OCI-LY7 (cell line): ENCODE results near the gene PLVAP. TPM values are rescaled to one million over a fixed set of nuclear protein-coding genes. Genes with fewer than 3 reads are reported as not detected.

Source experiments
- BruUV-seq: library from RNA; stranded (reverse); fragments of 400-500 nt; replicated peaks from 2 replicates; lab custom pipeline; 2021; lab: Mats Ljungman, UMichigan
- CTCF ChIA-PET: fragments of 300-600 bp; sonication (Branson Sonifier 250); formaldehyde crosslinking; loops from one replicate; lab custom pipeline; 2022; ENCODE audit warnings: antibody characterized with exemption; ENCODE audit not compliant: unreplicated experiment; lab: Charles Lee
- POLR2A ChIA-PET: fragments of 300-600 bp; sonication (Branson Sonifier 250); formaldehyde crosslinking; loops from one replicate; lab custom pipeline; 2022; ENCODE audit warnings: antibody characterized with exemption; lab: Charles Lee
- DNase-seq: peaks from one replicate; pipeline ENCODE4 v3.0.0-alpha.2; 2015; ENCODE audit warnings: low spot score
- H2AFZ ChIP-seq: fragments of 200-600 bp; sonication (generic), shearing (Covaris generic); 2 replicates; pipeline ENCODE4 v1.6.1; 2014; ENCODE audit warnings: mild to moderate bottlenecking, antibody characterized with exemption, low read length, moderate library complexity
- H3K27ac ChIP-seq: fragments of 200-600 bp; sonication (generic); 2 replicates; pipeline ENCODE4 v1.5.1; 2014; ENCODE audit warnings: mixed run types, low read depth, mild to moderate bottlenecking, moderate library complexity, low read length, inconsistent platforms; ENCODE audit not compliant: poor library complexity, severe bottlenecking
- H3K36me3 ChIP-seq: fragments of 200-600 bp; sonication (generic); 2 replicates; pipeline ENCODE4 v1.6.1; 2014; ENCODE audit warnings: mild to moderate bottlenecking, antibody characterized with exemption, low read length, moderate library complexity, mixed read lengths; ENCODE audit not compliant: insufficient read depth
- H3K4me1 ChIP-seq: fragments of 200-600 bp; sonication (generic); 2 replicates; pipeline ENCODE4 v1.5.1; 2014; ENCODE audit warnings: mild to moderate bottlenecking, low read length; ENCODE audit not compliant: insufficient read depth, poor library complexity, severe bottlenecking
- H3K4me2 ChIP-seq: fragments of 200-600 bp; sonication (generic); 2 replicates; pipeline ENCODE4 v1.6.1; 2014; ENCODE audit warnings: mild to moderate bottlenecking, low read length
- H3K4me3 ChIP-seq: fragments of 200-600 bp; sonication (generic); 2 replicates; pipeline ENCODE4 v1.5.1; 2014; ENCODE audit warnings: mild to moderate bottlenecking, low read depth, low read length; ENCODE audit not compliant: poor library complexity, severe bottlenecking
- H3K79me2 ChIP-seq: fragments of 200-600 bp; sonication (generic); 2 replicates; pipeline ENCODE4 v1.6.1; 2016; ENCODE audit warnings: low read depth, mild to moderate bottlenecking, low read length, moderate library complexity, mixed read lengths; ENCODE audit not compliant: insufficient read depth
- H3K9me2 ChIP-seq: fragments of 200-600 bp; sonication (generic); 2 replicates; pipeline ENCODE4 v1.6.1; 2016; ENCODE audit warnings: mild to moderate bottlenecking, low read length, mixed read lengths; ENCODE audit not compliant: insufficient read depth
- H3K9me3 ChIP-seq: fragments of 200-600 bp; sonication (generic); 2 replicates; pipeline ENCODE4 v1.6.1; 2014; ENCODE audit warnings: mild to moderate bottlenecking, mixed run types, low read length, mixed read lengths
- H4K20me1 ChIP-seq: fragments of 200-600 bp; sonication (generic); 2 replicates; pipeline ENCODE4 v1.6.1; 2014; ENCODE audit warnings: mild to moderate bottlenecking, antibody characterized with exemption, low read length, moderate library complexity, mixed read lengths; ENCODE audit not compliant: insufficient read depth
- CTCF ChIP-seq: fragments of 200-600 bp; sonication (generic); conservative IDR thresholded peaks from 2 replicates; pipeline ENCODE4 v1.5.1; 2014; ENCODE audit warnings: mild to moderate bottlenecking, antibody characterized with exemption, low read length, moderate library complexity, mixed read lengths
- EZH2phosphoT487 ChIP-seq: fragments of 200-600 bp; sonication (generic); IDR thresholded peaks from 2 replicates; pipeline ENCODE4 v1.6.1; 2018; ENCODE audit warnings: low read depth, borderline replicate concordance, mild to moderate bottlenecking, mixed run types, antibody characterized with exemption, low read length, moderate library complexity, mixed read lengths
- intact Hi-C: fragments of 100-400 bp; cut with micrococcal nuclease; formaldehyde crosslinking; loops from one replicate; pipeline ENCODE4 v1.10.0; 2022; ENCODE audit not compliant: unreplicated experiment
- total RNA-seq, 2 experiments: library from RNA; depleted of rRNA in 1 of 2; stranded (reverse); fragments of >200 nt in 1 of 2; shearing (Covaris generic) in 1 of 2; gene quantifications; 2 replicates each; pipeline ENCODE4 v1.2.3, GENCODE V29; 2014 to 2022

The PLVAP gene
- total RNA-seq, 2 experiments from 2014 or later, result 0.16 to 1.5 TPM

- H3K4me1 ChIP-seq, result peaks cover 49% of the 10 kb centered on the region
- peak within 1 kb of the TSS; percentile 76 for H3K4me2 ChIP-seq
- TF ChIP-seq EZH2phosphoT487 (no peak), CTCF (peak; percentile 84)
- H3K9me3 ChIP-seq, result no peaks in the 10 kb centered on the region
- H3K27ac ChIP-seq, result peak within 1 kb of the TSS; percentile 90
- intact Hi-C loops, result loop anchor here (1.0 to 5.0 kb wide), 2 partner anchors 13 to 447 kb away; partner anchors contain the start of gene FCHO1
- peaks cover 21% of the 10 kb centered on the region for H3K79me2 ChIP-seq
- BruUV-seq, result no TSS peak
- no peaks in the 10 kb centered on the region for H3K9me2 ChIP-seq
- ChIA-PET POLR2A (interaction anchor here (0.6 to 1.1 kb wide), 7 partner anchors 13 to 113 kb away, joined by 3 to 8 read pairs (median 5); partner anchors contain the start of gene BST2), CTCF (interaction anchor here (0.6 to 1.2 kb wide), 6 partner anchors 12 to 1127 kb away, joined by 3 to 4 read pairs (median 3); partner anchors contain the start of gene USHBP1)
- 0 out of 2 replicates have a peak, but pooled peaks cover 5% of the 10 kb centered on the region for H4K20me1 ChIP-seq
- peak within 1 kb of the TSS; percentile 89 for H3K4me3 ChIP-seq
- DNase-seq, result peak; percentile 100
- H2AFZ ChIP-seq, result peak within 1 kb of the TSS; percentile 50
- 0 out of 2 replicates have a peak, but pooled peaks cover 5% of the 10 kb centered on the region for H3K36me3 ChIP-seq
Measured at GRCh38 chr19:17305517-17306284, 71.4 kb downstream of the PLVAP start, which contains the start of gene MRPL34. MRPL34 (plus strand) TSS chr19:17305872; CDS start chr19:17305893, 21 bp downstream.

GRCh38 chr19:17305216-17305516, 72.0 kb downstream of the PLVAP start:
- BruUV-seq, result no TSS peak
- peaks cover 43% of the 10 kb centered on the region for H3K4me1 ChIP-seq
- H3K4me2 ChIP-seq, result peak overlapping the region; percentile 54

More at GRCh38 chr19:17305216-17305516, 72.0 kb downstream of the PLVAP start:
- H2AFZ ChIP-seq, result peak overlapping the region; percentile 4; the same call in 1 of the 2 replicates
- POLR2A ChIA-PET, result interaction anchor here (0.8 to 1.1 kb wide), 3 partner anchors 28 to 100 kb away, joined by 4 to 8 read pairs (median 6); partner anchors contain the start of gene BST2
- DNase-seq, result no peak
- H3K79me2 ChIP-seq, result peaks cover 16% of the 10 kb centered on the region
- no peaks in the 10 kb centered on the region for H3K9me3 ChIP-seq
- peak overlapping the region; percentile 19 for H3K4me3 ChIP-seq
- H3K36me3 ChIP-seq, result 0 out of 2 replicates have a peak, but pooled peaks cover 5% of the 10 kb centered on the region
- intact Hi-C loops, result loop anchor here (1.0 to 5.0 kb wide), 2 partner anchors 13 to 447 kb away; partner anchors contain the start of gene FCHO1
- no peak for TF ChIP-seq EZH2phosphoT487
- TF ChIP-seq CTCF, result no peak
- H4K20me1 ChIP-seq, result 0 out of 2 replicates have a peak, but pooled peaks cover under 1% of the 10 kb centered on the region
- H3K9me2 ChIP-seq, result no peaks in the 10 kb centered on the region
- H3K27ac ChIP-seq, result peak overlapping the region; percentile 90
- CTCF ChIA-PET, result interaction anchor here (0.6 to 1.2 kb wide), 6 partner anchors 11 to 1127 kb away, joined by 3 to 4 read pairs (median 3); partner anchors contain the start of gene USHBP1
